Embryonic facial prominence (tissue), 1 donor: ENCODE data around the gene CLEC20A.
"Not testable (repeated sequence)": the region's sequence is repeated elsewhere in the genome, so short reads cannot be mapped to it uniquely, and the experiment has no call there.

Experiments used
- DNase-seq: peaks from one replicate; pipeline ENCODE4 v3.0.0-alpha.2; 2016; ENCODE audit errors: extremely low spot score

Gene CLEC20A

DNA sequence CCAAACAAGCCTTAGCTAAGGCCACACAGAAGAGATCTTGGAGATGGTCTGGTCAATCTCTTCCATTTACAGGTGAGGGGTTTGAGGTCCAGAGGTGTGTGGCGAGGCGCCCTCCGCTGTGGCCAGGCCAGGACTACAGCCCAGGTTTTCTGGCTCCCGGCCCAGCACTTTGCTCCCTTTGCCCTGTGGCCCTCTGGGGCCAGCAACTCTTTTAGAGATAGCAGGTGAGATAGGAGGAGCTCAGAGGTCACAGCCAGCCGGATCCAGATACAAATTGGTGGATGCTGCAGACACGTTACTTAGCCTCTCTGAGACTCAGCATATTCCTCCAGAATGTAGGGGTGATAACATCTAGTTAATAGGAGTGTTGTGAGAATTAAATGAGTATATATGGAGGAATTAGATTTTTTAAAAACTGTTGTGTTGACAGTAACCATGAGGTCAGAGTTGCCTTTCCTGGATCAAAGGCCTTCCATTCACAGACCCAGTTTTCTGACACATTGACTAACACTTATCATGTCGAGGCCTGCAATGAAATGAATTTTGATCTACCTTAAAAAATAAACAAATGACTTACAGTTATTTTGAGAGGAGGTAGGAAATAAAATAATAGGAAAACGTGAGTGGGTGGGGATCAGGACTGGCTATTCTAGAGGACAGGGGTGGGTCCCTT, 32.7 kb upstream of the CLEC20A start:
- DNase-seq, result no peak

DNA sequence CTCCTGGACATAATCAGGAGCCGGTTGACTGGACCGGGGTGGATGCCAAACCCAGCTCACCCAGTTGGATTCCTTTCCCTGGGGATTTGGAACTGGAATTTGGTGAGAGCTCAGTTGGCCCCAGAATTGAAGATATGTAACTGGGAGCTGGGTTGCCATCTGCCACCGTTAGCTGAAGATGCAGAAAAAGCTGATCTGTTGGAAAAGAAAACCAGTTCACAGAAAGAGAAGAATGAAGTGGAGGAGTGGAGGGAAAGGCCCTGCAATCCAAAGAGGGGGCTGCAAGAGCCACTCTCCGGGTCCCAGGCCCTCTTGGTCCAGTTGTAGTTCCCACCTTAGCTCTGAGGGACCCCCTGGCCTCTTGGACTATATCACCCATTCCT, 32.2 kb upstream of the CLEC20A start:
- DNase-seq, result no peak

DNA sequence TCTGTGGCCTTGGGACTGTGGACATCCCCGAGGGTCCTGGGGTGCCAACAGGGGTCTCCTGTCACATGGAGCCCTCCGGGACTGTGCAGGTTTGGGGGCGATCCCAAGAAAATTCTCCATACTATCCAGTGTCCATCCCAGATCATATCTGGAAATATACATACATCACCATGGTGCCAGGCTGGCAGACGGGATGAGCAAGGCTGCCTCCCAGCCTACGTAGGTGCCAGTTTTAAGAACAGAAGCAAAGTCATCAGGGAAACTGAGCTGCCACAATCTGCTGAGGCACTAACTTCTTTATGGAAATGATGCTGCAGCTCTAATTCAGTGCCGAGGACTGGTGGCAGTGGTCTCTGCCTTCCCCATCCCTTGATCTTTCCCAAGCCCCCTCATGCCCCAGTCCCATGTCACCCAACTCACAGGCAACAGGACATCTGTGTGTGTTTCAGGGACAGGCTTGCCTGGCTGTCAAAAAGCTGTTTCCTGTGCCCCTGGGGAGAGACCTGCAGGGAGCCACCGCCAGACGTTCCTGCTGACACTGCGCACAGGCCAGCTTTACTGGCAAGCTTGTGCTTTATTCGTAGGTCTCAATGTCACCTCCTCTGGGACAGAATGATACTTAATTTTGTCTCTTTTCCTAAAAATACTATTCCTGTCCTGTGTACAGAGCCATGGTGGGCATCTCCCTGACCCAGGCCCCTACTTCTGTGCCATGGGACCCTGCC, 31.6 kb upstream of the CLEC20A start:
- no peak for DNase-seq

DNA sequence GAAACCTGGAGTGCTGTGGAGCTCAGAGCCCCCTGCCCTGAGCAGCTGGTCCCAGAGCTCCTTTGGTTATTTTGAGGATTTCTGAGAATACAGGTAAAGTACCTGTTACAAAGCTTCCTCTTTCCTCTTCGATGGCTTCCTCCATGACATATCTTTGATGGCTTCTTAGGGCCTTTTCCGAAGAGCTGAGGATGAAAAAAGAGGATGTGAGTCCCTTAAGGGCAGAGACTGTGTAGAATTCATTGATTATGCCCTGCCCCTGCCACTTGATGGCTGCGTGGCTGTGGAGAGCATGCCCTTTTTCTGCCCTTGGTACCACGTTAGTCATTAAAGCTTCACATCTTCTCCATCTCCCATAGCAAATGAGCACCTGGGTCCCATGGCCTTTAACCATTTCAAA, 30.4 kb upstream of the CLEC20A start:
- DNase-seq, result no peak

DNA sequence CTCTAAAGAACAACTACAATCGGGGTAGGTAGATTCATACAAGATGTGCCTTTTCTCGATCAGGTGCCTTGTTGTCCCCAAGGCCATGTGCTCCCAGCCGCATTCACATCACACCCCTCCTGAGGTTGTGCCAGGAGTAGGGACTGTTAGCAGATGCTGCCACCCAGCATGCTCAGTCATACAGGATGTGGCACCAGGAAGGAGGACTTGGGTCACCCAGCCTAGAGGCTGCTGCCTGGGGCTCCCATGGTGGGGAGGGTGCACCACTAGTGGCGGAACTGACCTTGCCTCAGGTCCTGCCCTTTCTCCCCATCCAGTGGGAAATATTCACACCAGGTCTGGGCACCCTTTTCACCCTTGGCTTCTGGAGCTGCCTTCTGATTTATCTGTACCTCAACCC, 24.5 kb upstream of the CLEC20A start:
- no peak for DNase-seq

DNA sequence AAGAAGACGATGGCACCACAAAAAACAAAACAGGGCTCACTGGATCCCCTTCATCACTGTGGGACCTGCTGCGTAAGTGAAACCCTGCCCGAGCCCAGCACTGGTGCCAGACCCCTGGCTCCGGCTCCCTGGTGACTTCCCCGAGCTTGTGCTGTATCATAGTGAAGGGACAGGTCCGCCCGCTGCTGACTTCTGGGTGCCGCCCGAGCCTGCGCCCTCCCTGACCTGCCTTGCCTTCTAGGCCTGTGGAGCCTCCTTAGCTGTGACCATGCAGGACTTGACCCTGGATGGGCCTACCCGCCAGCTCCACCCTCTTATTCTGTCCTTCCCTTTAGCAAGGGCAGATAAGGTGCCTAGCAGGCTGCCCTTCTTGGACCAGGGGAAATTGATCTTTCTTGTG, 24.0 kb upstream of the CLEC20A start:
- DNase-seq, result no peak

DNA sequence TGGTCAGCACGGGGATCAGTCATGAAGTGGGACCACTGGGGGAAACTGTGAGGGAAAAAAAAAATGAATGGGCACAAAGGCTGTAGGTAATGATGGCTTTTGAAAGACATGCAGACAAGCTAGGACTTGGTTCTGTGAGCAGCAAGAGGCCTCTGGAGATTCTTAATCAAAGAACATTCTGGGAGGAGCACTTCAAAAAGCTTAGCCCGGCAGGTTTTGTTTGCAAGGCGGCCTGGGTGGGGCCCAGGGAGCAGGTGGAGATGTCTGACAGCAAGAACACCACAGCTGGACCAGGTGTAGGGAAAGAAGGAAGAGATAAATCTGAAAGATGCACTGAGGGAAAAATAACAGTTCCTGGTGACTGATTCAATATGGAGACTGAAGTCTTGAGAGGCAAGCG, 22.1 kb upstream of the CLEC20A start:
- DNase-seq, result no peak

DNA sequence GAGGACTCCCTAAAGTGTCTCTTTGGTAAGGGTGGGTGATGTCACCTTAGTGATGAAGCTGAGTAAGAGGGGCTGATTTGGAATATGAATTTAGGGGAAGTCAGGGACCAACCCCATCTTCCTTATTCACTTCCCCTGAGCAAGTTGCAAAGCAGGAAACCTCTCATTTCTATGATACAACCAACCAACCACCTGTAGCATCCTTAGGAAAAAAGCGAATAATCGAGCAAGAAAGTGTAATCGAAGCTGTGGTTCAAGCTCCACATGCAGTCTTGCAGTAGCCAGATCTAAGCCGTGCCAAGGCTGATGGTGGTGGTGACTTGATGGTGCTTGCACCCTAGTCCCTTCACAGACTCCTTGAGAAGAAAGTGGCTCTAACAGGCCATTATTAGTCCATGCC, 19.3 kb upstream of the CLEC20A start:
- no peak for DNase-seq

DNA sequence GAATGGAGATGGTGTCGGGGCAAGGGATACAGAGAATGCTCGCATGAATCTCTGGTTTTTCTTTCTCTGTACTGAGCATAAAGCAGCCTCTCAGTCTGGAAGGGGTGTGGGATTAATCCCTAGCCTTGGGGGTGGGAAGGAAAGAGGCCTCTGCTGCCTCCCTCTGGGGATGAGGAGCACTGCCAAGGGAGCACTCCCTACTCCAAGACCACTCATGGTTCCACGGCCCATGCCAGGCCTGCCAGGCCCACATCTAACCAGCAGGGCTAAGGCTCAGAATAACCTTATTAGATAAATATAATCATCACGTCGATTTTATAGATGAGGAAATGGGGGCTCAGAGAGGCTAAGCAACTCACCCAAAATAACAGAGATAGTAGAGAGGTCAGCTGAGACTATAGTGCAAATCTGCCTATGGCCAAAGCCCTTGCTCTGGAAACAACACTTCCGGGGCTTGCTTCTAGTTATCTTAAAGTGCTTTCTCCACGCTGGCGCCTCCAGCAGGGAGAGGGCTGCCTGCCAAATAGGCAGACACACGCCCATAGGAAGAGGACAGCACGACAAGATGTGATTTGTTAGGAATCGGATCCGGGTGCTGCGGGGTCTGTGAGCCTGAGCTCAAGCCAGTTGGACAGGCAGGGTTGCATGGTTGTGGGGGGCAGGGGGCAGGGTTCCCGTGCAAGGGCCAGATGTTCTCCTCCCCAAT, 16.7 kb upstream of the CLEC20A start:
- no peak for DNase-seq

DNA sequence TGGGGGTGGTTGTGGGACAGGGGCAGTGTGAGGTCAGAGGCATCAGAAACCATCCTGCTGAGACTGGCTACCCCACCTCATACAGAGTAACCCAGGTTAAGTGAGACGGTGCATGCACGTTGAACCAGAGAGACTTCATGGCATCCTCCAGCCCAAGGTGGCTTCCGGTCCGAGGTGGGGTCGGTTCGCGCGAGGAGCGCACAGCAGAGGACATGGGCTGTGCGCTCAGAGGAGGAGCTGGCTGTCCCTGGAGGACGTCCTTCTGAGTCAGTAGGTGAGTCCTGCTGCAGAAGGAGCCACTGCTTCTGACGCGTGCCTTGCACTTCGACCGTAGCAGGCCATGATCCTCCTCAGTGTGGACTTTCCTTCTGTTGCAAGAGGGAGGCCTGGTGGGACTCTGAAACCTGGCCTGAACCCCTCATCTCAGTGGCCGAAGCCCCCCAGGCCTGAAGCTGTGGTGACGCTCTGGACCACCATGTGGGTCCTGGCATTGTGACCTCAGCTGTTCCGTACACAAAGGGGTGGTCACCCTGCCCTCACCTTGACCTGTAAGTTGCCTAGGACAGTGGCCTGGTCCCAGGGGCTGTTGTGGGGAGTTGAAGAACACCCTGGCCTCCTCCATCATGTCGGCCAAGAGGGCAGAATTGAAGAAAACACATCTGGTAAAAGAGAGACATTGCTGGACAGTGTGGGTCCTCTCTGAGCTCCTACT, 16.0 kb upstream of the CLEC20A start, which contains the start of gene TEX35:
Gene TEX35, plus strand, starts transcription at position 544 of the 712 bp plus-strand sequence. Its CDS starts 80 bp downstream, at position 624.
- no peak for DNase-seq

DNA sequence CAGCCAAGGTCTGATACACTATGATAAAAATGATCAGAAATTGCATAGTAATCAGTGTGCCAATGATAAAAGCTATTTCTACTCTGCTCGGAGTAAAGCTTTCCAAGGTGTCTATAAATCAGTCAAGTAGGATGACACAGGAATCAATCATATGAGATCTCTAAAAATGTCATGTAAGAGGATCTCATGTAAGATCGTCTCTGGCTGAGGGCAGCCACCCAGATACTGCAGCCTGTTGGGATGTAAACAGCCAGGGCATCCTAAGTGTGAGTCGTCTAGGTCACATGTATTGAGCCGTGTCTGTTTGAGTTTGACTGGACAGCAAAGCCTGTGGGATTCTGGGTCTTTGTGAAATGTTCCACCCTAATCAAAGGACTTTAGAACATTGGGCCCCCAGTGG, 13.4 kb upstream of the CLEC20A start:
- no peak for DNase-seq

DNA sequence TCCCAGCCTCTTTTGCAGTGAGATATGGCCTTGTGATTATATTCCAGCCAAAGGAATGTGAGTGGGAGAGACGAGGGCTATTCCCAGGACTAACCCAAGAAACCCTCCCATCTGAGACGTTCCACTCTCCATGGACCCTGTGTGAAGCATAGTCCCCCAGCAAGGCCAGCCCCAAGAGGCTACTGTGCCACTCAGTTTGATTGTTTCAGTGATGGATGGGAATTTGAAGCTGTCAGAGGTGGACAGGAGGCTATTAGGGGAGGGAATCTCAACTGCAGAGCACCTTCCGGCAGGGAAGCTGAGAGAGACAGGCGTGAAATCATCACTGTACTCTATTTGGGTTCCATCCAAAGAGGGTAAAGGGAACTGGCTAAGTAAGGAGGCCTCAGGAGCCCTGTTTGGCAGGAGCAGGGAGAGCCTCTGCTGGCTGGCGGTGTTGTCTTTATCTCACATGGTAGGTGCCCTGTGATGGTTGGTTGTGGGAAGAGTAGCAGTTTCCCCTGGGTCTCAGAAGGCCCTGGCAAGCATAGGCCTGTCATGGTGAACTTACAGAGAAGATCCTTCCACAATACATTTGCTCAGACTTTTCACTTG, 12.7 kb upstream of the CLEC20A start:
- DNase-seq, result no peak

DNA sequence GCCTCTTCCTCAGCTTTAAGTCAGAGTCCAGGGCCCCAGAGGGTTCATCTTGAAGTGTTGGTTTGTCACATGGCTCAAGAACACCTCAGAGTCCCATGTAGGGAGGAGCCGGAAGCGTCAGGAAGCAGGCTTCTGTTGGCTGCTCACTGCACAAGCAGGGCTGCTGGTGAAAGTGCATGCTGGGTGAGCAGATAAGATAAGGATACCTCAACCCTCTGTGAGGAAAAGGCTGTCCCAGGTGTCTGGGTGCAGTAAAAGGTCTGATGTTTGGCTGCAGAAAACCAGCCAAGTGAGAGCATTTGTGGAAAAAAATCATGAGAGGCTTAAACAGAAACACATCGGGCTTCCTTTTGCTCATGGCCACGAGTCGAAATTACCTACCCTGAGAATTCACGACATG, 9.9 kb upstream of the CLEC20A start:
- no peak for DNase-seq

DNA sequence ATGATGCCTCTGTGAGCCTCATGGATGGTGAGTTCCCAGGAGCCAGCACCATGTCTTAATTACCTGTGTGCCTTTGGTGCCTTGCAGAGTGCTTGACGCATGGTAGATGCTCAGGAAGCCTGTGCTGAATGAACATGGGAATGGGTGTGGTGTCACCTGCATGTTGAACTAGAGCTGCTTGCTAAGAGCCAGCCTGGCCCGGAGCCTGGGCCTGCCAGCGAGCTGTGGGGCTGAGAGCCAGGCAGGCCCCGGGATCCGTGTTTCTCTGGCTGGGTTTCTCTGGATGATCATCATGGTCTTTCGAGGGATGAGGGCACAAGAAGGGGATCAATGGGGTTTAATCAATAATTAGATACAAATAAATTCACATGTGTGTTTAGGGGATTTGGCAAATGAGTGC, 9.4 kb upstream of the CLEC20A start:
- DNase-seq, result no peak

DNA sequence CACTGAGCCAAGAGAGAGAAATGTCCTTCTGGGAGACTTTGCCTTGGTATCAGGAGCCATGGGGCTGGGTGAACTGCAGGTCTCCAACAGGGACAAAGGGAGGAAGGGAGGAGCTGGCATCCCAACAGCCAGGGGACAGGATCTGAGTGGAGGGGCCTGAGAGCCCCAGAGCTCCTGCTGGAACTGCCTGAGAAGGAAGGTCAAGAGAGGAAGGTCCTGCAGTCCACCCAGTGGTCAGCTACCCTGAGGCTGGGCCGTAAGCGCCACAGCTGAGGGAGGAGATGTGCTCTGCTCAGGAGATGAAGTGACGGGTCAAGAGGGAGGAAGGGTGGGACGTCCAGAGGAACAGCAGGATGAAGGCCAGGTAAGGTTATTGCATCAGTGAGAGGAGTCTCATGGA, 7.5 kb upstream of the CLEC20A start:
- no peak for DNase-seq

DNA sequence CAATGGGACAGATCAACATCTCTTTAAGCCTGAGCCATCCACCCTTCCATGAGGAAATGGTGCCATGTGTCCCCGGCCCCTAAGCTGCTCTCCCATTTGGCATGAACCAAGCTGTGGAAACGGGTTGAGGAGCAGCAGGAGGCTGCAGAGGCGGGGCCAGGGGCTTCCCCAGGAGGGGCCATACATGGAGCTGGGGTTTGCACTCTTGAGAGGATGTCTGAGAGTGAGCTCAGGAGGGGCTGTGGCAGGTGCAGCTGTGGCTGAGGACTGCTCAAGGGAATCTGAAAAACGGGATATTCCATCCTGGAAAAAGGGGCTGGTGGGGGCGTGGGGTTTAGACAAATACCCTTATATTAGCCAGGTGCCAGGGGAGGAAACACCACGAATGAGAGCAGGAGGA, 7.1 kb upstream of the CLEC20A start:
- no peak for DNase-seq

DNA sequence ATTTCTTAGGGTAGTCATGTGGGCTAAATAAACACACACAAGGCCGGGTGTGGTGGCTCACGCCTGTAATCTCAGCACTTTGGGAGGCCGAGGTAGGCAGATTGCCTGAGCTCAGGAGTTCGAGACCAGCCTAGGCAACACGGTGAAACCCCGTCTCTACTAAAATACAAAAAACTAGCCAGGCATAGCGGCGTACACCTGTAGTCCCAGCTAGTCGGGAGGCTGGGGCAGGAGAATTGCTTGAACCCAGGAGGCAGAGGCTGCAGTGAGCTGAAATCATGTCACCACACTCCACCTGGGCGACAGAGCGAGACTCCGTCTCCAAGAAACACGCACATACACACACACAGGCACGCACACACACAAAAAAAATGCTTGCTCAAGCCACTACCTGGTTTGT, 6.6 kb upstream of the CLEC20A start:
- not testable (repeated sequence) for DNase-seq

DNA sequence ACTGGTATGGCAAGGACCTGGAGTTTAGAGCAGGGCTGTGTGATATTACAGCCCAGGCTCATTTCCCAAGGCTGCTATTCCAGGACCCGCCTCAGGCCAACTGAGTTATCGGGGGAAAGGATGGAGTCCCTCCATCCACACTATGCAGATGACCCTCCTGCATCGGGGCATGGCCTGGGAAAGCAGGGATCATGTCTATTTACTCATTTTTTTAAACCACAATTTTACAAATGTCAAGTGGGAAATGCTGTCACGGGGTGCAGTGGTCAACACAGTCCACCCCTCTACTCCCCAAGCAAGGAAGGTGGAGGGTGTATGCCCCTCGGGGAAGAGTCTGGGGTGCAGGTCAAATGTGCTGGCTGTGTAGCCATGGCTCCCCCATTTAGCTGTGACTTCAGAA, 6.1 kb upstream of the CLEC20A start:
- DNase-seq, result no peak

DNA sequence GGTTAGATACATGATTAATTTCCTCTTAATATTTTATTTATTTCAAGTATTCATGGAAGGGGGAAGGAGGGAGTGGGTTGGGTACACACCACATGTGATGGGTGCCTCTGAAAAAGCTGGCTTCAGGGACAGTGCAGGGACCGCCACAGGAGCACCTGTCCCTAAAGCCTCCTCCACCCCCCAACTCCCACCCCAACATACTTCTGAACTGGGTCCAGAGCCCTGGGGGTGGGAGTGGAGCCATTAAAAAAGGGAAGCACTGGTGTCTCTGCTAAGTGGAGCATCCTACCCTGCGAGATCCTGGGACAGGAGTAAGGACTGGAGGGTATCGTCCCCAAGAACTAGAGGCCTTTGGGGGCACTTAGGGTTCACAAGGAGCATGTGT, 5.6 kb upstream of the CLEC20A start:
- no peak for DNase-seq

DNA sequence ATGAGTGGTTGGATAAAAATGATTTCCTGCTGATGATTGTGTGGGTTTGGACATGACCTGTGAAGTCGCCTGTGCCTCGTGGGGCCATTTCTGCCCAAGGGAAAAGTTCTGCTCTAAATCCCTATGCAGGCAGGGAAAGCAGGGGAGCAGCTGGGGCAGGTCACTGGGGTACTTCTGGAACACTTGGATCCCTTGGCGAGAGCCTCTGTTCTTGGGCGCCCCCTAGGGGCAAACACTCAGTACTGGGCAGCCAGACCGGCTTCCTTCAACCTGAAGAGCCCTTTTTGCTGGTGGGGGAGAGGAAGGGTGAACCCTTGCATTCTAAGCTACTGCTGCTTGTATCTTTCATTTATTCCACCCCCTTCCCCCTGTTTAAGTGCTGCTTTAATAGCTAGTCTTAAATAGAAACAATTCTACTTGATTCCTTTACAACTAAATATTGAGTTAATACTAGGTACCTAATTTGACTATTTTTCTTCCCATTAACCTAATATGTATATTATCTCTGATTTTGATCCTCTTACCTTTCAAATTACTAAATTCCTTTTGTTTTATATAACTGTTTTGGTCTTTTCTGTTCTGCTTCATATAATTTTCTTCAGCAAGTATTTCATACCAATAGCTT, 5.1 kb upstream of the CLEC20A start:
- no peak for DNase-seq

DNA sequence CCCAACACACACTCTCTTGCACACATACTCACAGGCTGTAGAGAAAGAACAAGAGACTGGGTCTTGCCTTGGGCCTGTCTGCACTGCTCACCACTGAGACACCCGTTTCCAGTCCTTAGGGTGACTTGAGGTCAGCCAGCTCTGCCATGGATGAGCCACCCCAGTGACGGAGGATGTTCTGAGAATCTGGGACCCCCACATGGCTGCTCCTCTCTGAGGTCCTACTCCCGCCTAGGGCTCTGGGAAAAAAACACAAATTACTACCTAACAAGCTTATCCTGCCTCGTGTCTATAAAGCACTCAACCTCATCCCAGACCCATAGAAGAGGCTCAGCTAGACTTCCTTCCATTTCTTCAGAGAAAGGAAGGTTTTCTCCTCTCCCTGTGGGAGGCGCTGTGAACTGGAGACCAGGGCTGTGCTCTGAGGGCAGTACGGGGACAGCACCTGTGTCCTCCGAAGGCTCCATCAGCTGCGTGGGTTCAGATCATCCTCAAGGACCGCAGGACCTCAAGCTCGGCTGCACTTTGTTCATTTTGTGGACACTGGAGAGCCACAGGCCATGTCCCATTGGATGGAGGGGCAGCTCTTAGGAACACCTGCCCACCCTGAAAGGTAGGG, 4.3 kb upstream of the CLEC20A start:
- no peak for DNase-seq
